Spleen (tissue), 11 donors: Measurements from ENCODE around the gene MAD2L2. TPM values are rescaled to one million over a fixed set of nuclear protein-coding genes. Genes with fewer than 3 reads are reported as not detected.

Source experiments
- DNase-seq: peaks from one replicate; pipeline ENCODE4 v3.0.0-alpha.2; 2020
- H3K27ac ChIP-seq, 8 donors: fragments of 200-600 bp; sonication (generic) in 7 of 8; 1 replicate in 4 of 8; 2 replicates in 4 of 8; pipeline versions ENCODE4 v1.5.0 to v1.8.0; 2016 to 2021; ENCODE audit warnings: inconsistent platforms in 4 of 8, mild to moderate bottlenecking in 4 of 8, moderate library complexity in 1 of 8
- H3K27me3 ChIP-seq, 7 donors: fragments of 200-600 bp; sonication (generic) in 6 of 7; replicated peaks in 1 of 7; 1 replicate in 4 of 7; 2 replicates in 3 of 7; pipeline versions ENCODE4 v1.5.0 to v1.8.0; 2016 to 2021; ENCODE audit warnings: inconsistent platforms in 3 of 7, mild to moderate bottlenecking in 1 of 7
- H3K36me3 ChIP-seq, 6 donors: fragments of 200-600 bp; sonication (generic) in 5 of 6; 1 replicate in 4 of 6; 2 replicates in 2 of 6; pipeline versions ENCODE4 v1.5.0 to v1.8.0; 2016 to 2021; ENCODE audit warnings: inconsistent platforms in 2 of 6
- H3K4me1 ChIP-seq, 6 donors: fragments of 200-600 bp; sonication (generic) in 5 of 6; 1 replicate in 3 of 6; 2 replicates in 3 of 6; pipeline versions ENCODE4 v1.5.0 to v1.8.0; 2016 to 2021; ENCODE audit warnings: inconsistent platforms in 3 of 6
- H3K4me3 ChIP-seq, 8 donors: fragments of 200-600 bp; sonication (generic) in 7 of 8; 1 replicate in 4 of 8; 2 replicates in 4 of 8; pipeline versions ENCODE4 v1.5.0 to v1.8.0; 2016 to 2021; ENCODE audit warnings: inconsistent platforms in 4 of 8, mild to moderate bottlenecking in 4 of 8, moderate library complexity in 2 of 8
- H3K9me3 ChIP-seq, 8 donors: fragments of 200-600 bp; sonication (generic) in 7 of 8; 1 replicate in 4 of 8; 2 replicates in 4 of 8; pipeline versions ENCODE4 v1.5.0 to v1.8.0; 2016 to 2021; ENCODE audit warnings: inconsistent platforms in 4 of 8
- CTCF ChIP-seq, 11 experiments: fragments of 200-600 bp in 7 of 11; fragments of 450-650 bp in 4 of 11; sonication (generic) in 4 of 11; IDR thresholded peaks in 8 of 11; conservative IDR thresholded peaks in 3 of 11; 1 replicate in 7 of 11; 2 replicates in 4 of 11; pipeline versions ENCODE4 v1.4.0 to v1.8.0; 2016 to 2021; ENCODE audit warnings: antibody characterized with exemption in 11 of 11, inconsistent platforms in 4 of 11, mild to moderate bottlenecking in 1 of 11
- POLR2A ChIP-seq, 3 donors: fragments of 450-650 bp; IDR thresholded peaks; one replicate each; pipeline ENCODE4 v1.5.1; 2017; ENCODE audit warnings: antibody characterized with exemption in 3 of 3, mild to moderate bottlenecking in 1 of 3
- POLR2AphosphoS5 ChIP-seq, 3 donors: sonication (generic); formaldehyde crosslinking; IDR thresholded peaks; one replicate each; pipeline ENCODE4 v1.5.1; 2017; ENCODE audit warnings: antibody characterized with exemption in 3 of 3
- WGBS, 5 donors: extraction: QIAGEN DNeasy Blood & Tissue Kit in 3 of 5; methylation state at CpG; one replicate each; pipeline versions ENCODE4 v1.1.5 to v1.1.7; 2013 to 2018; 5-methylcytosine and 5-hydroxymethylcytosine counted together
- intact Hi-C: fragments of 100-400 bp; cut with DNase I; formaldehyde crosslinking; loops from one replicate; pipeline ENCODE4 v1.15.0; 2023; ENCODE audit warnings: low total_unique reads
- polyA plus RNA-seq, 3 donors: library from polyadenylated mRNA; stranded (reverse); fragments of 200-250 nt; gene quantifications; one replicate each; pipeline ENCODE4 v1.2.1, GENCODE V29; 2013
- total RNA-seq, 7 donors: library from RNA; depleted of rRNA in 3 of 7; stranded (reverse); fragments of >200 nt in 3 of 7; fragmentation: NEBNext Ultra II Directional in 4 of 7; extraction: Animal tissue kit (Norgen Biotek cat#: 25700) in 4 of 7; gene quantifications; one replicate each; pipeline versions ENCODE4 v1.1.0 to v1.2.1, GENCODE V29; 2016 to 2021
- donor health status: healthy with polysubstance abuse.
- donor health status: DM: no; HTN: no; CAD: no; lungs with moderate emphysema.
- donor health status: DM: no; HTN: no; CAD: no.
- donor health status: Bipolar disorder and iron deficiency.
- donor health status: healthy.
- donor health status: DM: no; HTN: no; CAD: no.
- donor health status: DM: yes; HTN: yes; CAD: no.

Gene MAD2L2
- total and polyA plus RNA-seq, 10 donors: 22.7 to 42.1 (median 32.2) TPM

GRCh38 chr1:11650331-11650991, 30.5 kb downstream of the MAD2L2 start:
- peak overlapping the region in 4 of 8 donors; percentile 5 to 67 (median 42) for H3K27ac ChIP-seq
- peak overlapping the region in 6 of 8 donors; percentile 11 to 63 (median 25) for H3K4me3 ChIP-seq
- TF ChIP-seq POLR2A (IDR thresholded peaks at IDR 0.05) (no peak), POLR2AphosphoS5 (IDR thresholded peaks at IDR 0.05) (peak; percentile 71 to 83 (median 72)), CTCF (IDR thresholded peaks at IDR 0.05 in 8 of 11, conservative IDR thresholded peaks at IDR 0.05 in 3 of 11) (peak; percentile 70 to 91 (median 83))
- WGBS, 5 donors: 9 to 26% (median 15%) methylated on average over 3 to 47 of the region's 47 CpGs
- H3K9me3 ChIP-seq: no peaks in the 10 kb centered on the region
- peak; percentile 97 for DNase-seq
- no peaks in the 10 kb centered on the region for H3K36me3 ChIP-seq
- intact Hi-C loops: loop anchor here (5.0 kb wide), 1 partner anchor 72 kb away; no protein-coding TSS in a partner anchor
- peaks cover 0 to 60% (median 12%) of the 10 kb centered on the region in 7 donors for H3K27me3 ChIP-seq
- H3K4me1 ChIP-seq: peaks cover 4 to 50% (median 45%) of the 10 kb centered on the region in 6 donors

DNA sequence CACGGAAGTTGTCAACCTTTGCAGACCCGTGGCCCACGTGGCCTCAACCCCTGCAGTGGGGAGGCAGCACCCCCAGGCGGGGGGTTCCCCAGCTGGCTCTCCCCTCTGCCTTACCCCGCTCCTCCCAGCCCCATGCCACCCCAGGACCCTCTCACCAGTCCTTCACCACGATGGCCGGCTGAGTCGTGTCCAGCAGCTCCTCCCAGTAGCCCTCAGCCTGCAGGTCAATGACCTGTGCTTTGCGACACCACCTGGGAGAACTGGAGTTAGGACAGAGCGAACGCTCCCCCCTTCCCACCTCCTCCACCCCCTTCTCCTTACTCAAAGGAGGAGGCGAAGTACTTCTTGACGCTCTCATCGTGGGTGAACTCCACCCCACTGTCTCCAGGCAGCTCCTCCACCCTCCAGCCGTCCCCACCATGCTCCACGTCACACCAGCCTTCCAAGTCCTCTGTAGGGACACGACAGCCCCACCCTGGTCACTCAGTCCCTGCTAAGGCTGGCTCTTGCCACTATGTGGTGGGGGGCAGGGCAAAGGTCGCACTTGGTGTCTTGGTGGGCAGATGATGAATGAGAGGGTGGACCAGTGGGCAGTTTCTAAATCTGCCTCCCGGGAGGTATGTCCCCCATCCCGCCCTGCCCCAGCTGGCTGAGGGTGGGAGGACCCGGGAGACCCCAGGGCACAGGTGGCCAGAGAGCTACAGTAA, 31.2 kb downstream of the MAD2L2 start:
- peak; percentile 83 for DNase-seq
- 41 to 51% (median 44%) methylated on average over 18 to 21 of the region's 21 CpGs for WGBS, 5 donors
- H3K36me3 ChIP-seq: no peaks in the 10 kb centered on the region
- H3K4me1 ChIP-seq: peaks cover 0 to 43% (median 39%) of the 10 kb centered on the region in 6 donors
- H3K9me3 ChIP-seq: no peaks in the 10 kb centered on the region
- peak overlapping the region in 4 of 8 donors; percentile 5 to 67 (median 42) for H3K27ac ChIP-seq
- intact Hi-C loops: loop anchor here (5.0 to 10.0 kb wide), 3 partner anchors 73 to 612 kb away; partner anchors contain the start of gene DISP3
- H3K27me3 ChIP-seq: peaks cover 0 to 54% (median 12%) of the 10 kb centered on the region in 7 donors
- TF ChIP-seq POLR2A (IDR thresholded peaks at IDR 0.05) (no peak), CTCF (IDR thresholded peaks at IDR 0.05 in 8 of 11, conservative IDR thresholded peaks at IDR 0.05 in 3 of 11) (no peak), POLR2AphosphoS5 (IDR thresholded peaks at IDR 0.05) (no peak)
- H3K4me3 ChIP-seq: peak overlapping the region in 4 of 8 donors; percentile 23 to 63 (median 32)

- H3K4me3 ChIP-seq: peak overlapping the region in 2 of 8 donors; percentile 5 to 63
- no peaks in the 10 kb centered on the region for H3K9me3 ChIP-seq
- H3K4me1 ChIP-seq: peaks cover 0 to 40% (median 36%) of the 10 kb centered on the region in 6 donors
- TF ChIP-seq POLR2AphosphoS5 (IDR thresholded peaks at IDR 0.05) (no peak), CTCF (IDR thresholded peaks at IDR 0.05 in 8 of 11, conservative IDR thresholded peaks at IDR 0.05 in 3 of 11) (no peak), POLR2A (IDR thresholded peaks at IDR 0.05) (no peak)
- WGBS, 5 donors: 17 to 32% (median 26%) methylated on average over 8 to 9 of the region's 9 CpGs
- peaks cover 0 to 54% (median 12%) of the 10 kb centered on the region in 7 donors for H3K27me3 ChIP-seq
- H3K36me3 ChIP-seq: no peaks in the 10 kb centered on the region
- intact Hi-C loops: loop anchor here (5.0 to 10.0 kb wide), 2 partner anchors 174 to 612 kb away; partner anchors contain the start of gene DISP3
- DNase-seq: no peak
- H3K27ac ChIP-seq: no peak overlapping the region
Measured at GRCh38 chr1:11649237-11649623, 31.7 kb downstream of the MAD2L2 start.
